Measurements from ENCODE around the gene C1QTNF1. TPM values are rescaled to one million over a fixed set of nuclear protein-coding genes. Genes with fewer than 3 reads are reported as not detected.

C1QTNF1 gene
- total RNA-seq, 2 experiments from 2014 or later: not detected

GRCh38 chr17:79002796-79003593 lies 21.0 kb upstream of the C1QTNF1 start:
- peaks cover 44% of the 10 kb centered on the region for H3K36me3 ChIP-seq (ENCODE audit: insufficient read depth, low read length)
- Mint-ChIP-seq H3K9me3 (no peaks in the 10 kb centered on the region), H3K27ac (peak overlapping the region; percentile 64), H3K4me3 (no peak overlapping the region), H3K27me3 (no peaks in the 10 kb centered on the region), H3K4me1 (ENCODE audit: low read depth) (peaks cover 47% of the 10 kb centered on the region), H3K36me3 (ENCODE audit: low read depth) (peaks cover 45% of the 10 kb centered on the region)
- ATAC-seq (ENCODE audit: poor library complexity): no peak
- no peak overlapping the region for H3K4me3 ChIP-seq (ENCODE audit: low read length)
- no peak for DNase-seq
- intact Hi-C loops (cut with DNase I, micrococcal nuclease): no loop called here
- no peak for TF ChIP-seq CTCF (IDR thresholded peaks at IDR 0.05)
- no peaks in the 10 kb centered on the region for H3K9me3 ChIP-seq (ENCODE audit: control insufficient read depth in 1 of 2, insufficient read depth in 1 of 2, low read length in 2 of 2)
- peaks cover 32% of the 10 kb centered on the region for H3K4me1 ChIP-seq (ENCODE audit: insufficient read depth, low read length)
- H3K27me3 ChIP-seq (ENCODE audit: control insufficient read depth in 1 of 2, insufficient read depth in 2 of 2, low read length in 2 of 2): no peaks in the 10 kb centered on the region
- ChIA-PET POLR2A (no interaction called here), CTCF (no interaction called here)
- no peak overlapping the region for H3K27ac ChIP-seq (ENCODE audit: low read depth in 1 of 2, low read length in 2 of 2)

GRCh38 chr17:79003661-79004411 lies 20.1 kb upstream of the C1QTNF1 start:
- H3K27ac Mint-ChIP-seq: peak overlapping the region; percentile 64
- H3K4me1 ChIP-seq (ENCODE audit: insufficient read depth, low read length): peaks cover 40% of the 10 kb centered on the region
- no peak for DNase-seq
- ChIA-PET CTCF (no interaction called here), POLR2A (no interaction called here)
- peaks cover 36% of the 10 kb centered on the region for H3K36me3 ChIP-seq (ENCODE audit: insufficient read depth, low read length)
- no peak overlapping the region for H3K4me3 ChIP-seq (ENCODE audit: low read length)
- no peak overlapping the region for H3K4me3 Mint-ChIP-seq
- ATAC-seq (ENCODE audit: poor library complexity): no peak
- peaks cover 55% of the 10 kb centered on the region for H3K4me1 Mint-ChIP-seq (ENCODE audit: low read depth)
- H3K27me3 ChIP-seq (ENCODE audit: control insufficient read depth in 1 of 2, insufficient read depth in 2 of 2, low read length in 2 of 2): no peaks in the 10 kb centered on the region
- no peak for TF ChIP-seq CTCF (IDR thresholded peaks at IDR 0.05)
- peaks cover 50% of the 10 kb centered on the region for H3K36me3 Mint-ChIP-seq (ENCODE audit: low read depth)
- no peaks in the 10 kb centered on the region for H3K9me3 ChIP-seq (ENCODE audit: control insufficient read depth in 1 of 2, insufficient read depth in 1 of 2, low read length in 2 of 2)
- no peaks in the 10 kb centered on the region for H3K27me3 Mint-ChIP-seq
- intact Hi-C loops (cut with DNase I, micrococcal nuclease): no loop called here
- no peak overlapping the region for H3K27ac ChIP-seq (ENCODE audit: low read depth in 1 of 2, low read length in 2 of 2)
- H3K9me3 Mint-ChIP-seq: no peaks in the 10 kb centered on the region

GRCh38 chr17:79005063-79005861 lies 18.7 kb upstream of the C1QTNF1 start:
- intact Hi-C loops (cut with DNase I, micrococcal nuclease): no loop called here
- ATAC-seq (ENCODE audit: poor library complexity) (peak; percentile 49), DNase-seq (peak in 4 of 14 experiments; percentile 20 to 54 (median 33))

More at GRCh38 chr17:79005063-79005861, 18.7 kb upstream of the C1QTNF1 start:
- POLR2A ChIA-PET: interaction anchor here (1.2 kb wide), 1 partner anchor 12 kb away, joined by 3 read pairs; no protein-coding TSS in a partner anchor
- peak overlapping the region; percentile 91 for H3K27ac Mint-ChIP-seq
- H3K36me3 ChIP-seq (ENCODE audit: insufficient read depth, low read length): peaks cover 28% of the 10 kb centered on the region
- CTCF ChIA-PET: interaction anchor here (1.2 kb wide), 1 partner anchor 37 kb away, joined by 3 read pairs; no protein-coding TSS in a partner anchor
- no peaks in the 10 kb centered on the region for H3K27me3 Mint-ChIP-seq
- H3K4me1 Mint-ChIP-seq (ENCODE audit: low read depth): peaks cover 60% of the 10 kb centered on the region
- peaks cover 51% of the 10 kb centered on the region for H3K4me1 ChIP-seq (ENCODE audit: insufficient read depth, low read length)
- no peak overlapping the region for H3K4me3 ChIP-seq (ENCODE audit: low read length)
- no peaks in the 10 kb centered on the region for H3K9me3 ChIP-seq (ENCODE audit: control insufficient read depth in 1 of 2, insufficient read depth in 1 of 2, low read length in 2 of 2)
- no peak overlapping the region for H3K27ac ChIP-seq (ENCODE audit: low read depth in 1 of 2, low read length in 2 of 2)
- TF ChIP-seq CTCF (IDR thresholded peaks at IDR 0.05): no peak
- H3K9me3 Mint-ChIP-seq: no peaks in the 10 kb centered on the region
- H3K36me3 Mint-ChIP-seq (ENCODE audit: low read depth): peaks cover 43% of the 10 kb centered on the region
- peak overlapping the region; percentile 43 for H3K4me3 Mint-ChIP-seq
- H3K27me3 ChIP-seq (ENCODE audit: control insufficient read depth in 1 of 2, insufficient read depth in 2 of 2, low read length in 2 of 2): no peaks in the 10 kb centered on the region

All from CD4-positive, alpha-beta T cell (primary cell).